ENCODE results near the gene SPNS2.

DNA sequence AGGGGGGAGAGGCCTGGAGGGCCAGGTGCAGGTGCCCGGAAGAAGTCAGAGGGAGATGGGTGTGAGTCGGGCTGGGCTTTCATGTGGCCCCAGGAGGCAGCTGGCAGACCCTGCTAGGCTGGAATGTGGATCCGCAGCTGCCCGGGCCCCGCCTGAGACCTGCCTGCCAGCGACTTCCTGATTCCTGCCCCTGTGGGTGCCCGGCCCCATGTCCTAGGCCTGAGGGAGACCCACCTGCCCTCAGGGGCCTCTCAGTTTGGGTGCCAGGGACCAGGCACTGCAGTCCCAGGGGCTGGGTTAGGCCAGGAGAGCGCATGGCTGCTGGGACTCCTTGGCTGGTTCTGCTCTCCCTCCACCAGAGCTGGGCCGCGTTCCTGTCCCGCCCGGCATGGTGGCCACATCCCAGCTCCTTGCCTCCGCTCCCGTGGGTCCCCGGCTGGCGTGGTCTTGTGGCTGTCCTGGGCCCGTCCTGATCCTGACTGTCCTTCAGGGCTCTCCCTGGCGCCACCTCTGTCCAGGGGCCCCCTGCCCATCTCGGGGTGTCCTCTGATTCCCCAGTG lies 22.1 kb upstream of the SPNS2 start:
- TF ChIP-seq ZNF274 (IDR thresholded peaks at IDR 0.05; ENCODE audit: low read depth, low read length), result no peak
- no peak for TF ChIP-seq YY1 (IDR thresholded peaks at IDR 0.05; ENCODE audit: insufficient read depth, insufficient read length)
- no peak for TF ChIP-seq SUZ12 (IDR thresholded peaks at IDR 0.05; ENCODE audit: extremely low read depth, insufficient read depth, insufficient read length)

Data from NT2/D1 (cell line).